Measurements from ENCODE around the gene DAZAP1.

GRCh38 chr19:1409204-1410005 is 2.0 kb downstream of the DAZAP1 start:
- TF ChIP-seq CTCF (IDR thresholded peaks at IDR 0.05): no peak
- no peak for TF ChIP-seq EZH2phosphoT487 (IDR thresholded peaks at IDR 0.05)
